Measurements from ENCODE around the gene BHLHE23. TPM values are rescaled to one million over a fixed set of nuclear protein-coding genes. Genes with fewer than 3 reads are reported as not detected.

Gene BHLHE23
- total RNA-seq, 2 experiments from 2014 or later = not detected

DNA sequence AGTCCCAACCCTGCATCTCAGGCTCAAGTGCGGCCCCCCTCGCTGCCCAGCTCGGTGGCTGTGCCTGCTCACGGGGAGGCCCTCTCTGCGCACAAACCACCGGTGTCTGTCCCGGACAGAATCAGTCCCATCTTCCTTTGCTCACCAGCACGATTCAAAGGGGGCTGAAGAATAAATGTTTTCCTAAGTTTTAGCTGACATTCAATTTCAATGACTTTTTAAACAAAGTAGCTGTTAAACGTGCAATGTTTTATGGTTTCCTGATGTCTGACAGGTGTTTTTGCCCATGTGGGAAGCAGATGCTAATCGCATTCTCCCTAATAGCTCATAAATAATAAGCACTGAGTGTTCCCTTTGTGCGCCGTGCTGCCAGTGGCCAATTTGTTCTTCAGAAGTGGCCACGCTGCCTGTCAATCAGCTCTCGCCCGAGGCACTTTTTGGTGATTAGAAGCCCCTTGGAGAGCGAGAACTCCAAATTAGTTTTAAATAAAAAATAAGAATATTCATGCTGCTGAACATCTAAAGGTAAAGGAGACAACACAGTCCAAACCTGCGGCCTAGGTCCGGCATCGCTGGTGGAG lies 26.3 kb downstream of the BHLHE23 start:
- CTCF ChIA-PET = interaction anchor here (1.1 to 2.1 kb wide), 5 partner anchors 8 to 31 kb away, joined by 3 to 12 read pairs (median 5); no protein-coding TSS in a partner anchor
- POLR2A ChIA-PET = no interaction called here

DNA sequence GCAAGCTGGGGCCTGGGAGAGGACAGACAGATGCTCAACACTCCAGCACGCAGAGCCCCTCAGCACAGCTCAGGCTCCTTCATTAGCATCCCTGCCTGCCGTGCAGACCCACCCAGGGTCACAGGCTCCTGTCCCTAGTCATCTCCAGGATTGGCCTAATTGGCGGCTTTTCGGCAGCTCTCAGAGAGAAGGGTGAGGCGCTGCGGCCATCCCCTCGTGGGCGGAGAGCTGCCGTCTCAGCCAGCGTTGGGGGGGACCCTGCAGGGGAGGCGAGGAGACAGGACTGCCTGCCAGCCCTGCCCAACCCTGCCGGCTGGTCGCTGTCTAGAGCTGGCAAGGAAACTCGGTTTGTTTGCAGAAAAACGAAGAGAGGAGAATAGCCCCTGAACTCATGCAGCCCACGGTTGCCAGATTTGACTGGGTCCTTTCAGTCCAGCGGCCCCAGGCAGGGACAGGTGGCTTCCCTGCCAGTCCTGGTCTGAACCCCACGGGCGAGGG lies 26.8 kb downstream of the BHLHE23 start:
- ChIA-PET CTCF (interaction anchor here (1.1 to 2.1 kb wide), 5 partner anchors 7 to 32 kb away, joined by 3 to 12 read pairs (median 5); no protein-coding TSS in a partner anchor), POLR2A (no interaction called here)

DNA sequence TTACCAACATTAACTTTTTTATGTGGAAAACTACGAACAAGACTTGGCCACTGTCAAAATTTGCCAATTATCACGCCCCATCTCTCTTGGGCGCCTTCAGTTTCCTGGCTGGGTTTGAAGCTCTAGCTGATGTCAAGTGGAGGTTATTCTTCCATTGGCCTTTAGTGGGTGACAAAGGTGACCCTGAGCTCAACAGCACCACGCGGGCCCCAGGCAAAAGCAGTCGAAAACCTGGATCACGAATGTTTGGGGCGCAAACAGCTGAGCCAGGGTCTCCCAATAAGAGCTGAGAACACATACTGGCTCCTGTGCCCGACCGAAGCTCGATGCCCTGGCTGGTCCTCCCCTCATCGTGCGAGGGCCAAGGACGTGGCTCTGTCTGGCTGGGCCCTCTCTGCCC lies 27.5 kb downstream of the BHLHE23 start:
- CTCF ChIA-PET = interaction anchor here (1.4 to 2.1 kb wide), 4 partner anchors 8 to 32 kb away, joined by 3 to 12 read pairs (median 6); no protein-coding TSS in a partner anchor
- POLR2A ChIA-PET = no interaction called here

DNA sequence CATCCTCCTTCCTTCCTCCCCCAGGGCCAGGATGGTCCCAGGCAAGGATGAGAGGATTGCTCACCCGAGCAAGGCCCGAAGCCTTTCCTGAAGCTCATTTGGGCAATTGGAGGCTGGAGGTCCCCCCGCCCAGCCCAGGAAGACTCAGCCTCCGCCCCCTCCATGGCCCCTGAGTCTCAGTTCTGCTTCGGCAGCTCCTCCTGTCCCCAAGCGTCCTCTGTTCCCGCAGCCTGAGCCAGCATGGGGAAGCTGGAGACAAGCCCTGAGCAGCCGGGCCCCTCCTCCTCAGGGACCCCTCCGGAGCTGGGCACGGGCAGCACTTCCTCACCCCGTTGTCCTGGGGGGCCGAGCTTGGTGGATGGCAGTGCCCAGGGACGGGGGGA lies 28.2 kb downstream of the BHLHE23 start:
- POLR2A ChIA-PET = no interaction called here

DNA sequence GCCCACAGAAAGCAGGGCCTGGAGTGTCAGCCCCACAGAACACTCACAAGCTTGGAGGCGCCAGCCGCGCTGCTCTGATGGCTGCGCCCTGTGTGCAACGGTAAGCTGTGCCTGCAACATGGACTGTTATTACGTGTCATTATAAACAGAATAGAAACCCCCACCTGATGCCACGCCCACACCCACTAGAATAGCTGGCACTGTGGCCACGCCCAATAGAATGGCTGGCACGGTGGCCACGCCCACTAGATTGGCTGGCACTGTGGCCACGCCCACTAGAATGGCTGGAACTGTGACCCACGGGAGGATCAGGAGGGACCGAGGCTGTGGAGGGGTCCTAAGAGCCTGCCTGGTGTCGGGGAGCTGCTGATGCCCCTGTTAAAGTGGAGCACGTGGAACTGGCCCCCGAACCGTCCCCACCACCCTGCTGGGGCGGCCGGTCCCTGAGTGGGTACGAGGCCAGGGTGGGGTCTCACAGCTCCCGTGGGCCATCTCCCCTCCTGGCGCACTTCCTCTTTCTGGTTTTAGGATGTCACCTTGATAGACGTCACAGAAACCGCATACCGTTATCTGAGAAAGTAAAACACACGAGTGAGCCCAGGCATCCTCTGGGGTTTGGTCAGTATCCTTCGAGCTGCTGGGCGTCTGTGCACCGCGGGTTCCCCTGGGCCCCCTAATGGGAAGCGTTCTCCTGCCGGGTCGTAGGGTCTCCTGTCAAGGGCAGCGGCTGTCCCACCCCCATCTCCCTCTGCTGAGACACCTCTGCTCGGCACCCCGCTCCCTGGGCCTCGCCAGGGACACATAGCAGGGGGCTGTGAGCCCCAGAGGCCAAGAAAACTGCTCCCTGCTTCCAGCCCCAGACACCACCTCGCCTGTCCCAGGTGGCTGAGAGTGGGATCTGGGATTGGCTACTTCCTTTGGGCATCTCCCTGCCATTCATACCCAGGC lies 28.9 kb downstream of the BHLHE23 start:
- ChIA-PET CTCF (interaction anchor here (0.8 to 2.7 kb wide), 3 partner anchors 10 to 70 kb away, joined by 3 to 16 read pairs (median 3); no protein-coding TSS in a partner anchor), POLR2A (no interaction called here)

More for the DNA sequence above, 28.2 kb downstream of the BHLHE23 start:
- CTCF ChIA-PET = interaction anchor here (0.8 to 2.7 kb wide), 3 partner anchors 24 to 71 kb away, joined by 3 to 16 read pairs (median 3); no protein-coding TSS in a partner anchor

DNA sequence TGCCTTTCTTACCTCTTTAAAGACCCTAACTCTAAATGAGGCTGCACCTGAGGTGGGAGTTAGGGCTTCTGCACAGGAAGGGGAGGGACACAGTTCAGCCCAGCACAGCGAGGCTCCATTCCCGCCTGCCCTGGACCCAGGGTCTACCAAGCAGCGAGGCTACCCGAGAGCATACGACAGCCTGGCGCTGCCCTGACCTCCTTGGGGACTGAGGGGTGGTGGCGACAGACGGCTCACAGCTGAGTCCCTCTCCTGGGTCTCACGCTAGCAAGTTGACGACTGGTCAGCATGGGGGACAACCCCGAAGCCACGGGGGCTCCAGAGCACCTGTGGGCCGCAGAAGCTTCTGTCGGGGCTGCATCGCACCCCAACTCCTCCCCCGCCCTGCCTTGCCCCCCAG lies 29.9 kb downstream of the BHLHE23 start:
- CTCF ChIA-PET = interaction anchor here (2.7 kb wide), 1 partner anchor 32 kb away, joined by 16 read pairs; no protein-coding TSS in a partner anchor
- POLR2A ChIA-PET = no interaction called here

DNA sequence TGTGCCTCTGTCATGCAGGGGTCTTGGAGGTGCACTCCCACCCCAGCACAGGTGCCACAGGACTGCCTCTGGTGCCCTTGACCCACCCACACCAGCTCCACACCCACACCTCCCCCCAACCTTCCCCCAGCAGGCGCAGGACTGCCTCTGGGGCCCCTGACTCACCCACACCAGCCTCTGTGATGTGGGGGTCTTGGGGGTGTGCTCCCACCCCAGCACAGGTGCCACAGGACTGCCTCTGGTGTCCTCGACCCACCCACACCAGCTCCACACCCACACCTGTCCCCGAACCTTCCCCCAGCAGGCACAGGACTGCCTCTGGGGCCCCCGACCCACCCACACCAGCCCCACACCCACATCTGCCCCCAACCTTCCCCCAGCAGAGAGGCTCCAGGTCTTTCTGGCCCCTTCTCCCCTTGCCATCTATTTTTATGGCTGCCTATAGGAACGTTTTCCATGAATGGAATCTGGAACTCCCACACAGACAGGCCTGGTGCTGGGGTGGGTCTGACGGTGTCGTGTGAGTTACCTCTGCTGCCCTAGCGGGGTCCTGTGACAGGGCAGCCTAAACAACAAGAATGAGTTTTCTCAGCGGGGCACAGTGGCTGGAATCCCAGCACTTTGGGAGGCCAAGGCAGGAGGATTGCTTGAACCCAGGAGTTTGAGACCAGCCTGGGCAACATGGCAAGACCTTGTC lies 30.8 kb downstream of the BHLHE23 start:
- POLR2A ChIA-PET = no interaction called here
- CTCF ChIA-PET = interaction anchor here (0.8 to 2.7 kb wide), 2 partner anchors 33 to 76 kb away, joined by 3 to 16 read pairs; no protein-coding TSS in a partner anchor

DNA sequence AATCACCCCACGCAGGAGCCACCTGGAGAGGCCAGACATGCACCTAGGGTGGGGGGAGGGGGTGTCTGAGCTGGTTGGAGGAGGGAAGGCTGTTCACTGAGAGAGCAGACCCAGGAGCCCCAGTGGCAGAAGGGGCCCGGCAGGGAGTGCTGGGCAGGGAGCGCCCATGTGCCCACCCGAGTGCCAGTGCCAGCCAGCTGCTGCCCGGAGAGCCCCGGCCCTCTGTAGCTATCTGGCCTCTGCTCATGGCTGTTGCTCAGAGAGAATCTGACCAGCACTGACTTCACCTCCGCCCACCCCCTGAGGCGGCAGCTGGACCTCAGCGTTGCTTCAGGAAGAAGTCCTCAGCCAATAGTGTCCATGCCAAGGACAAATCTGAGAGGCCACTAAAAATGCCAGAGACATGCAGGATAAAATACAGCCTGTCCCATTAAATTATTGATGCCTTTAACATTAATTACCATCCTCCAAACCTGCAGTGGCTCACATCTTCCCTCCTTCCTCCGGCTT lies 31.5 kb downstream of the BHLHE23 start:
- CTCF ChIA-PET = interaction anchor here (0.8 kb wide), 1 partner anchor 75 kb away, joined by 3 read pairs; no protein-coding TSS in a partner anchor
- POLR2A ChIA-PET = no interaction called here

DNA sequence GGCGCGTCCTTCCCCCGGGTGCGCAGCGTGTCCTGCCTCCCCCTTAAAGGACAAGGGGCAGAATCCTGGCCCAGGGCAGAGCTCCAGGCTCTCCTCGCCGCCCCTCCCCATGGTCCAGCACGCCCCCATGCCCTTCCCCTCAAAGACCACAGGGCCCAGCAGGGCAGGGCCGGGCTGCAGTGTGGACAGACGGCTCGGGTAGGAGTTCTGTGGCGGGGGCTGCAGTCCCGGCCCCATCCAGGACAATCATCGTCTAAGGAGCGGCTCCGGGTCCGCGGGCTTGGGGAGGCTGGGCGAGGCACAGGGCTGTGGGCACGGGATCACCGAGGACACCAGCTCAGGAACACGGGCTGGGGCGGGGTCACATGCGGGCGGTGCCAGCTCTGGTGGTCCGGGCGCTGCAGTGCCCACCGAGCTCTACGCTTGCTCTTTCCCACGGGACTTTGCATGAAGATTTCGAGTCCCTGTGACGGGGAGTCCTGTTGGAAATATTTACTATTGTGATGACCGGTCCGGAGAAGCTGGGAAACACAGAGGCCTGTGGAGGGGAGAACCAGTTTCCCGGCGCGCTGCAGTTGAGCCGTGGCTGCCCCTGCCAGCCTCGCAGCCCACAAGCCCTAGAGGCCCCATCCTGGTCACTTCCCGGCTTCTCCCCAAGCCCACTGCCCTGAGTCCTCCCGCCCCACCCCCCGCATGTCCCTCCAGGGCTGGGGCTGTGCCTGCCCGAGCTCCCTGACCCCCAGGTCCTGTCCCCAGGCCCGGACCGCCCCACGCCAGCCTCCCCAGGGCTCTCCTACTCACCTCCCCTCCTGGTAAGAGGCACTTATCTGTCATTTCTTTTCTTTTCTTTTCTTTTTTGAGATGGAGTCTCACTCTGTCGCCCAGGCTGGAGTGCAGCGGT lies 33.7 kb downstream of the BHLHE23 start:
- POLR2A ChIA-PET = interaction anchor here (0.5 to 1.0 kb wide), 4 partner anchors 19 to 221 kb away, joined by 3 to 4 read pairs (median 4); no protein-coding TSS in a partner anchor
- CTCF ChIA-PET = interaction anchor here (0.6 to 1.8 kb wide), 14 partner anchors 7 to 103 kb away, joined by 3 to 14 read pairs (median 3); no protein-coding TSS in a partner anchor

DNA sequence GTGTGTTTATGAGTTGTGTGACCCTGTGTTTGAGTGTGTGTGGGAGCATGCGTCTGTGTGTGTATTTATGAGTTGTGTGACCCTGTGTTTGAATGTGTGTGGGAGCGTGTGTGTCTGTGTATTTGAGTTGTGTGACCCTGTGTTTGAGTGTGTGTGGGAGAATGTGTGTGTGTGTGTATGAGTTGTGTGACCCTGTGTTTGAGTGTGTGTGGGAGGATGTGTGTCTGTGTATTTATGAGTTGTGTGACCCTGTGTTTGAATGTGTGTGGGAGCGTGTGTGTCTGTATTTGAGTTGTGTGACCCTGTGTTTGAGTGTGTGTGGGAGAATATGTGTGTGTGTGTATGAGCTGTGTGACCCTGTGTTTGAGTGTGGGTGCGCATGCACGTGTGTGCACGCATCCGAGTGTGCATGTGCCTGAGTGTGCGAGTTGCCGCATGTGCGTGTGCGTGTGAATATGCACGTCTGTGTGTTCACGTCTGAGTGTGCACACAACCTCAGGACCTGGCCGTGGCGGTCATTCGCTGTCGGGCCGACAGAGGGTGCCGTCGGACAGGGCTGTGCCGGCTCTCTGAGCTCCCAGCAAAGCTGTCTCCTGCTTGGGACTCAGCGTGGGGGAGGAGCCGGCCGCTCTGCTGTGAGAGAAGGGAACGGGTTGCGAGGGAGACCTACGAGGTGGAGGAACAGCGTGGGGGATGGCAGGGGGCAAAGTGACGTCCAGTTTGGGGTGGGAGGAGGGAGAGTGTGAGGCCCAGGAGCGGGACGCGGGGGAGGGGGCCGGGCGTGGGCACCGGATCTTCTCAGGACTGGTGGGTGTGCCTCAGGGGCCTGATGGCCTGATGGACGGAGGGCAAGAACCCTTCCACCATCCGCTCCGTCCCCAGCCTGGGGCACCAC lies 34.6 kb downstream of the BHLHE23 start:
- ChIA-PET POLR2A (interaction anchor here (0.5 to 1.0 kb wide), 4 partner anchors 18 to 222 kb away, joined by 3 to 4 read pairs (median 4); no protein-coding TSS in a partner anchor), CTCF (interaction anchor here (0.6 to 1.8 kb wide), 15 partner anchors 8 to 104 kb away, joined by 3 to 14 read pairs (median 3); no protein-coding TSS in a partner anchor)

DNA sequence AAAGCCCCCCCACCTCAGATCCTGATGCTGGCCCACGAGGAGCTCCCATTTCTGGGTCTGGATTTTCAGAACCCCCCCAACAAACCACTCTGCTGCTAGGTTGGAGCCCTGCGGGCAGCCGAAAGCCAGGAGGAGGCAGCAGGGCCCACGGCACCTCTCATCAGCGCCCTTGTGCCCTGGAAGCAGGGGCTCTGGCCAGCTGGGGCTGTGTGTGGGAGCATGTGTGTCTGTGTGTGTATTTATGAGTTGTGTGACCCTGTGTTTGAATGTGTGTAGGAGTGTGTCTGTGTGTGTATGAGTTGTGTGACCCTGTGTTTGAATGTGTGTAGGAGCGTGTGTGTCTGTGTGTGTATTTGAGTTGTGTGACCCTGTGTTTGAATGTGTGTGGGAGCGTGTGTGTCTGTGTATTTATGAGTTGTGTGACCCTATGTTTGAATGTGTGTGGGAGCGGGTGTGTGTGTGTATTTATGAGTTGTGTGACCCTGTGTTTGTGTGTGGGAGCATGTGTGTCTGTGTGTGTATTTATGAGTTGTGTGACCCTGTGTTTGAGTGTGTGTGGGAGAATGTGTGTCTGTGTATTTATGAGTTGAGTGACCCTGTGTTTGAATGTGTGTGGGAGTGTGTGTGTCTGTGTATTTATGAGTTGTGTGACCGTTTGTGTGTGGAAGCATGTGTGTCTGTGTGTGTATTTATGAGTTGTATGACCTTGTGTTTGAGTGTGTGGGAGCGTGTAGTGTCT lies 35.4 kb downstream of the BHLHE23 start:
- CTCF ChIA-PET = interaction anchor here (1.0 kb wide), 2 partner anchors 9 to 17 kb away, joined by 3 to 6 read pairs; no protein-coding TSS in a partner anchor
- POLR2A ChIA-PET = no interaction called here

DNA sequence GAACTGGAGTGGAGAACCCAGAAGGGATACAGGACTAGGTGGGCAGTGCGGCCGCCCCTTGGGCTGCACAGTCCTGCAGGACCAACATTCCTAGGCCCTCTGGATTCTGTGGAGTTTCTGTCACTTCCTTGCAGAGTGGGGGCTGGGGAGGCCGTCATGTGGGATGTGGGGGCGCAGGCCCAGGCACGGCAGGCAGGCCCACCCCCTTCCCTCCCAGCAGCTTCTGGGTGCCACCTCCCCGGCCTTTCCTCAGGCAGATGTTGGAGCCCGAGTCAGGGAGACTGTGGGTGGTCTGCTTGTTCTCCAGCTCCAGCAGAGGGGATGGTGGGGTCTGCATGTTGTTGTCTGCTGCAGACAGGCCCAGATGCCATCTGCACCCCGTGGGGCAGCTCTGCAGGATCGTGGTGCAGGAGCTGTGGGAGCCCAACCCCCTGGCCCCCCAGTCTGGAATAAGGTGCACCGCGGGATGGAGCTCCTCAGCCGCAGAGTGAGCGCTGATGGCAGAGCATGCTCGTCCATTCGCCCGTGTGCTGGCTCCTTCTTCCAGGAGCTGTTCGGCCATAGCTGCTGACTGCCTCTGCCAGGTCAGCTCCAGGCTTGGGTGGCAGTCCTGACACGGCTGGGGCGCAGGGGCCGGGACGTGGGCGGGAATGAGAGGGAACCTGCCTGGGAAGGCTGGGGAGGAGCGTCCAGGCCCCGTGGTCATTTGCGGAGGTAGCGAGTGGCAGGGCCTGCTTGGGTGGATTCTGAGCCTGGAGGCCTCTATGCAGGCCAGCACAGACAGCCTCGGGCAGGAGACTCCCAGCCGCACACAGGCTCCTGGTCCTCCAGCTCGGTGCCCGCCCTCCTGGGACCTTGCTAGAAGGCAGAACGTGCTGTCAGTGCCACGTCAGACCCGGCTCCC lies 36.2 kb downstream of the BHLHE23 start:
- ChIA-PET CTCF (interaction anchor here (0.9 to 1.0 kb wide), 3 partner anchors 10 to 22 kb away, joined by 3 to 6 read pairs (median 3); no protein-coding TSS in a partner anchor), POLR2A (no interaction called here)

DNA sequence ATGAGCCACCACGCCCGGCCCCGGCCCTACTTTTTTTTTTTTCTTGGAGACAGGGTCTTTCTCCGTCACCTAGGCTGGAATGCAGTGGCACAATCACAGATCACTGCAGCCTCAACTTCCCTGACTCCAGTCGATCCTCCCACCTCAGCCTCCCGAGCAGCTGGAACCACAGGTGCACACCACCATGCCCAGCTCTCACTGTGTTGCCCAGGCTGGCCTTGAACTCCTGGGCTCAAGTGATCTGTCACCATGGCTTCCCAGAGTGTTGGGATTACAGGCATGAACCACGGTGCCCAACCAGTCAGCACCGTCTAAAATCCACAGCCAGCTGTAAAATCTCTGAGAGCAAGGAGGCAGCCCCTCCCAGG lies 36.8 kb downstream of the BHLHE23 start:
- ChIA-PET CTCF (interaction anchor here (0.9 kb wide), 1 partner anchor 21 kb away, joined by 3 read pairs; no protein-coding TSS in a partner anchor), POLR2A (no interaction called here)

DNA sequence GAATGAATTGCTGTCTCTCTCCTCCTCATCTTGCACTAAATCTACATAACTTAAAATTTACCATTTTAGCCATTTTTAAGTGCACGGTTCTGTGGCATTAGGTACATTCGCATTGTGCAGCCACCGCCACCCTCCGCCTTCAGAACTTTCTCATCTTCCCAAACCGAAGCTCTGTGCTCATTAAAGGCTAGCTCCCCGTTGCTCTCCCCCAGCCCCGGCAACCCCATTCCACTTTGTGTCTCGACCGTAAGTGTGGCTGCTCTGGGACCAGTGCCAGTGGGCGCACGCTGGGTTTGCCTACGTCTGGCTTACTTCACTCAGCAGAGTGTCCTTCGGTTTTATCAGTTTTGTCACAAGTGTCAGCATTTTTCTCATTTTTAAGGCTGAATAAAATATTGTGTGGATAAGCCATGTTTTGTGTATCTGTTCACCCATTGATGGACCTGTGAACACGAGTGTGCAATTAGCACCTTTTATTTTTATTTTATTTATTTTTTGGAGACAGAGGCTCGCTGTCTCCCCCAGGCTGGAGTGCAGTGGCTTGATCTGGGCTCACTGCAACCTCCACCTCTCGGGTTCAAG lies 37.5 kb downstream of the BHLHE23 start:
- ChIA-PET CTCF (no interaction called here), POLR2A (no interaction called here)
